DND-41 (cell line): Measurements from ENCODE around the gene KHK.

Experiments
- CTCF ChIP-seq: IDR thresholded peaks from 2 replicates; pipeline ENCODE4 v1.5.1; 2012; ENCODE audit warnings: borderline replicate concordance, low read length, moderate library complexity, mild to moderate bottlenecking; ENCODE audit not compliant: poor library complexity, severe bottlenecking; ENCODE audit errors: extremely low read depth
- EZH2 ChIP-seq: IDR thresholded peaks from 3 replicates; pipeline ENCODE4 v1.6.1; 2012; ENCODE audit warnings: borderline replicate concordance, low read depth, mild to moderate bottlenecking, moderate library complexity, low read length, inconsistent platforms; ENCODE audit not compliant: severe bottlenecking

GRCh38 chr2:27039426-27039825, 47.1 kb upstream of the KHK start:
- TF ChIP-seq CTCF (no peak), EZH2 (no peak)
